Activated CD4-positive, alpha-beta T cell treated with anti-CD3 and anti-CD28 coated beads, Interleukin-2, amount 50 U/mL, for 24 hours (primary cell): ENCODE results near the gene NEDD8.

Source experiments
- DNase-seq, 2 donors: peaks; one replicate each; pipeline ENCODE4 v3.0.0-alpha.2; 2020; ENCODE audit warnings: low read depth in 1 of 2, low spot score in 1 of 2

The NEDD8 gene

DNA sequence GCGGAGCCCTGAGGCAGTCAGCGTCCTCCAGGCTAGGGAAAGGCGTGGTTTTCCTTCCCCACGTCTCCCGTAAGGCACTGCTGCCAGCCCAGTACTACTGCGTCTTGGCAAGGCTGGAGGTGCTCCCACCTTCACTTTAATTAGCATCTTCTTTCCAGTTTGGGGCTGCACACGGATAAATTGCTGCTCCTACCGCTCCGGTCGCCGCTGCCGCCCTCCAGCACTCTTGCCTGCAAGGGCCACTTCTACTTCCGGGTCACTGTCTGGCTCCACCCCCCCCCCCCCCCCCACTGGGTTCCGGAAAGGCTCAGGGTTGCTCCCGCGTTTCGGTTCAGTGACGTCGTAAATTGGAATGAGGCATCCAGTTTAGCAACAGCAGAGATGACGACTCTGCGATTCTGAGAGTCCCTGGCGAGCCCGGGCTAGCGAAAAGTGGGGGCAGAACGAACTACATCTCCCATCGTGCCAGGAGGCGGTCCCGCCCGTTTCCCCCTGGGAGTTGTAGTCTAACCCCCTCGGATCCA lies at the start of gene NEDD8:
Gene NEDD8 (minus strand): TSS at position 247 of the 524 bp plus-strand sequence. CDS start 100 bp downstream, at position 147.
- peak; percentile 83 to 91 for DNase-seq

GRCh38 chr14:24281636-24282035 lies 49.5 kb upstream of the NEDD8 start:
- no peak for DNase-seq

DNA sequence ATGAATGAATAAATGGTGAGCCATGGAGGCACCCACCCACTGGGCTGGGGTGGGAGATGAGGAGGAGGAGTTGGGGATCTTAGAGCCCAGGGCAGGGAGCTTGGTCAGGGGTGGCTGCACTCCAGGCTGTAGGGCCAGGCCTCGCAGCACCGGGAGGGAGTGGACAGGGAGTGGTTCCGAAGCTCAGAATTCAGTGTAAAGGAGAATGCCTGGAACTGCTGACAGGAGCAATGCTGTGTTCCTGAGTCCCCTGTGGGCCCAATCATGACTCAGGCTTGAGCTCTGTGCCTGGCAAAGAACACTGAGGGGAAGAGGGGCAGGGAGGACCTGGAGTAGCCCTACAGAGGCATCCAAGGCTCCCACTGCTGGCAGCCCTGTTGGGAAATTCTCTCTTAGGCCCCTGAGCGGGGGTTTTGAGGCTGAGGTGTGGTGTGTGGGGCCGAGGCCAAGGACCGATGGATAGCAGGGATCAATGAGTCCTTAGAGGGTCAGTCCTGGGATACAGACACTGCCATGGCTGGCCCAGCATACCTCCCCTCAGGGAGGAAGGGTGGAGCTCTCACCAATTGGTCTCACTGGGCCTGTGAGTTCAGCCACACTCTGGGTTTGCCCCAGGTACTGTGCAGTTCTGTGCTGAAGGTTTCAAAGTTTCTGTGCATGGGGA lies 48.8 kb upstream of the NEDD8 start:
- DNase-seq = no peak

- peak; percentile 10 to 54 for DNase-seq
These were observed 47.4 kb upstream of the NEDD8 start for GRCh38 chr14:24279301-24280186.

DNA sequence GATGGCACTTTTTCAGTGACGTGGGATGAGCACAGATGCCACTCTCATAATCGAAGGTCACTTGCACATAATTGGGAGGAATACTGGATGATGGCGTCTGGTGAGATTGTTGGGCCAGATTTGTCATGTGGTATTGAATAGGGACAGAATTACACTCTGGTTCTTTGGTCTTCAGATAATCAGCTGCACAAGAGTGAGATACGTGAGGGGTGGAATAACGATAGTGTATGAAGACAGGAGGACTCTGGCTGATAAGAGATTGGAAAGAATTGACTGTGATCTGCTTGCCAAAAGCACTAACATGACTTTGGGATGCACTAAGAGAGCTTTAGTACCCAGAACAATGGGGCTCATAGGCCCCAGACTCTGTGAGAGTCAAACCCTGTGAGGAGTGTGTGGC lies 46.3 kb upstream of the NEDD8 start:
- DNase-seq = no peak

DNA sequence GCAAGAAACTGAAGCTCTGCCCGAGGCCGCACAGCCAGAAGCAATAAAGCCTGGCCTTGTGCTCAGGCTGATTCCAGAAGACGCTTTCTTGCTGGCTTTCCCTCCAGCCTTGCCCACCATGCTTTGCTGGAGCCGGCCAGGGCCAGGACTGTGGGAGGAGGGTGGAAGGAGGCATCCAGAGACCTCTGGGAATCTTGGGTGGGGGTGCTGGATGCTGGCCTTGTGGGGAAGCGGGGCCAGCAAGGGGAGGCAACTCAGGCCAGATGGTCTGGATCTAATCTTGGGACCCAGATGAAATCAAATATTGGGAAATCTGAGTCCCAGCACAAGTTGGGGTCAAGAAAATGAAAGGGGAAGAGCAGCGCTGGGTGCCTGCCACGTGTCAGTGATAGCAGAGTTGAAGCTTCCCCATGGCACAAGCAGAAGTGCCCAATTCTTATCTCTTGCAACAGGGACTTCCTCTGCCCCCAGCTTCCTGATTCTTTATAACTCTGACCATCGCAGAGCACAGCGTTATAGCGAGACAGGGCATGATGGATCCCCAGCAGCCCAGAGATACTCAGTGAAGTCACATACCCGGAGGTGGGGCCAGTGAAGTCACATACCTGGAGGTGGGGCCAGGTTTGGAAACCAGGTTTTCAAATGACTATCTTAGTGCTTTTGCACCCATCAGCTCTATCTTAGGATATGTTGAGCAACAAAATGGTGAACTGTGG lies 45.6 kb upstream of the NEDD8 start:
- no peak for DNase-seq

DNA sequence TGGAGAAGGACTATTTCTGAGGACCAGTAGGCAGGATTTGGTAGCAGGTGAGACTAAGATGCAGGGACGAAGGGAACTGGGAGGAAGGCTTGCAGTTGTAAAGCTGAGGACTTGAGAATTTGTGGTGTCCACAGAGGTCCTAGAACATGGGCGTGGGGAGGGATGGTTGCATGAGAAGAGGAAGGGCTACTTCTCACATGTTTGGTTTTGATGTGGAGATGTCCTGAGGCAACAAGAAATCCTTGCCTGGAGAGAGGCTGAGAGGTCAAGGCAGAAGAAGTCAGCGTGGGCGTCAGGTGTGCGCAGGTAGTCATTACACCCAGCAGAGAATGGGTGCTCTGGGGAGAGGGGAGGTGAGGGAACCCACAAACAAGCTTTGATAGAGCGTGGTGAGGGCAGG lies 44.9 kb upstream of the NEDD8 start:
- no peak for DNase-seq

DNA sequence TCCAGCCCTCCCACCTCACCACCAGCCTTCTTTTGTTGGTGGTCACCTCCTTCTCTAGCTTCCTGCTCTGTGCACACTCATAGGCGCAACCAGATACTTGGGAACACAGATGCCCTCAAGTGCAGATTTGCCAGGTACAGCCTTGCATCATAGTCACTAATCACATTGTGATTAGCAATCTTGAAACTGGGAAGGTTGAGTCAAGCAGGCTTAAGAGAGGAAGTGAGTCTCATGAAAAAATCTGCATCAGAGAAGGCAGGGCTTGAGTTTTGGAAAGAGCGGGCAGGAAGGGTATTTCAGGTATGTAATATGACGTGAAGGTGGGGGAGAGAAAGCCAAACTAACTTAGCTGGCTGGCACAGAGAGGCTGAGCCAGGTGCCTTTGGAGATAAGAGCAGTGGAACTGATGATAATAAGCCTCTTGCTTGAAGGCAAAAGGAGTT lies 42.0 kb upstream of the NEDD8 start:
- DNase-seq = peak; percentile 21 to 73

DNA sequence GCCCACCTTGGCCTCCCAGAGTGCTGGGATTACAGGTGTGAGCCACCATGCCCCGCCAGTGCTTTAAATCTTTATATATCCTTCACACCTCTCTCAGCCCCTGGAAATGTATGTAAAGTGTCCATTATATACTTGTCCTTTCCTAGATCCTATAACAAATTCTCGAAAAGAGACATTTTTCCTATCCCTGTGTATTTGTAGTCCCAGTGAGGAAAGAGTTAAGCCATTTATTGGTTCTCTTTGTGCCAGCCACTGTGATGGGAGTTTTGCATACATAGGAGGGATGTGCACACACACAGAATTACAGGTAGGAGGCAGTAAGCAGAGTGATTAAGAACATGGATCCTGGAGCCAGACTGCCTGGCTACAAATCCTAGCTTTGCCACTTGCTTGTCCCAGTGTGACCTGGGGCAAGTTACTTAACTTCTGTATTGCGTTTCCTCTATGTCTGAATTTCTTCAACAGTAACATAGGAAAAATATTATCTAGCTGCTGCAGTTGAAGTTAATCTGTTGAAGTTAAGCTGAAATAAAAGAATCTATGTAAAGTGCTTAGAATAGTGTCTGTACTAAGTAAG lies 41.3 kb upstream of the NEDD8 start:
- DNase-seq = no peak

DNA sequence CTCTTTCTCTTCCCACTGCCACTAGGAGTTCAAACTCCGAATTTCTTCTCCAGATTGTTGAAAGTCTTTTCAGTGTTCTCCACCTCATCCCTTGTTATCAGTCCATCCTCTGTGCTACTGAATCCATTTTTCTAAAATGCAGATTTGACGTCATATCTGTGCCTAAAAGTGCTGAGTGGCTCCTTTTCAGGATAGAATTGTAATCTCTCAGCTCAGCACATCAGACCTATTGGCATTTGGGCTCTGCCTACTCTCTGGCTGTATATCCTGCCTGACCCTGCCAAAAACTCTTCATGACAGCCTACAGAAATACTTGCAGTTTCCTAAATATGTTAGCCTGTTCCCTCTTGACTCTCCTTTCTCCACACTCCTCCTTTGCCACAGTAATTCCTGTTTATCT lies 40.3 kb upstream of the NEDD8 start:
- no peak for DNase-seq

DNA sequence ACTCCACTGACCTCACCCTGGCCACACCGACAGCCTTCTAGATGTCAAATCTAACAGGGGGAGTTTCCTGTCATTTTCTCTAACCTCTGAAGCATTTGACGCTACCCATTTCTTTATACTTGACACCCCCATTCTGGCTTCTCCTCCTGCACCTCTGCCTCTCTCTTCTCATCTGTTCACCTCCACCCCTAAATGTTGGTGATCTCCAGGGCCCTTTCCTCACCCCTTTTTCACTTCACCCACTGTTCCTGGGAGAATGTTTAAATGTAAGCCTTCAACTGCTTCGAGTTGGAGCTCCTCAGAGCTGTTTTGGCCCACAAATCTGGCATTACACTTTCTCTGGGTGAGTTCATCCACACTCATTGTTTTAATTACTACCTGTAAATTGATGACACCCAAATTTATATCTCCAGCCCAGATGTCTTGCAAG lies 39.7 kb upstream of the NEDD8 start:
- no peak for DNase-seq

DNA sequence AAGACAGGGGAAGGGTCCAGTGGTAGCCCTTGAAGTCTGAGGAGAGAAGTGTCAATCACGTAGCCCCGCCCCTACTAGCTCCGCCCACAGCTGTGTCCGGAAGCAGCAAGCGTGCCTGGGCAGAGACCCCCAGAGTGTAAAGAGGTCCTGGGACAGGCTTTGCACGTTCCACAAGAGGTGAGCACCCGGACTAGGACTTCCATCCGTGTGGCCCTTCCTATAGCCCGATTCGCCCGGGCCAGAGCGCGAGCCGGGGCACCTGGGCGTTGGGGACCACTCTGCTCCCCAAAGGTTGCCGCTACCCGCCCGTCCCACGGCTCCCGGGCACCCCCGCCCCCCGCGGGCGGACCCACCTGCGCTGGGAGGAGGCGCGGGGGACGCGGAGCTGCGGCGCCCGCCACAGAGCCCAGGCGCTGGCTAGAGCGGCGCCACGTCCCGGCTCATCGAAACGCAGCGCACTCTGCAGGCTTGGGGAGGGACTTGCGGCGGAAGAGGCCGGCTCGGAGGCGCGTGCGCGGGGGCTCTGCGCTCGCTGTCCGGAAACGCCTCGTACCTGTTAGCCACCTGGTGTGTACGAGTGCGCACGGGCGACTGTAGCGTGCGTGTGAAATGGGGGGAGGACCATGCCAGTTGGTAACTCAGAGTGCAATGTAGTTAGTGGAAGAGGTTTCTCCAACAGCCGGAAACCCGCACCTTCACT lies 39.1 kb upstream of the NEDD8 start, which contains the start of gene RABGGTA:
Gene RABGGTA (minus strand): TSS at position 464 of the 700 bp plus-strand sequence. CDS start 482 bp downstream, outside the sequence.
- peak; percentile 66 to 80 for DNase-seq

DNA sequence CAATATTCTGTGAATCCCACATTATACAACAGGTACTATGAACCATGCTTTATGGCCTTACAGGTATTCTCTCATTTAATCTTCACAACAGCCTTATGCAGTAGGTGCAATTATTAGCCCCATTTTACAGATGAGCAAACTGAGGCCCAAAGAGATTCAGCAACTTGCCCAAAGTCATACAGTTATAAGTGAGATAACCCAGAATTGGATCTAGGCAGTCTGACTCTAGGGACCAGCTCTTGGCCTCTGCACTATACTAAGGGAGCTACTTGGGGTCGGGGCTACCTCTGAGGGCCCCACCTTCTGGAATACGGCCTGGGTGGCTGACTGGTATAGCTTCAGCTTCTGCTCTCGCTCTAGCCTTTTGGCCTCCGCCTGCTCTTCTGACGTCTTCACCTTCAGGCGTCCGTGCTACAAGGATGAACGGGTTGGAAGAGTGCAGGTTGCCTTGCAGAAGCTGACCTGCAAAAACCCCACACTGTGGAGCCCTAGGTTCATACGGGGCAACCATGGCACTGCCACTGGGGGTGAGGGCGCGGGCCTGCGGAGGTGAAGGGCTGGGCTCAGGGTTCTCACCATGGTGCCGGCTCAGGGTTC lies 38.5 kb upstream of the NEDD8 start:
- no peak for DNase-seq

GRCh38 chr14:24269910-24270536 lies 37.9 kb upstream of the NEDD8 start:
- DNase-seq = no peak

- DNase-seq = no peak
These were observed 37.2 kb upstream of the NEDD8 start for GRCh38 chr14:24269368-24269767.

GRCh38 chr14:24268225-24268624 lies 36.1 kb upstream of the NEDD8 start:
- no peak for DNase-seq

GRCh38 chr14:24267516-24267915 lies 35.3 kb upstream of the NEDD8 start:
- no peak for DNase-seq

DNA sequence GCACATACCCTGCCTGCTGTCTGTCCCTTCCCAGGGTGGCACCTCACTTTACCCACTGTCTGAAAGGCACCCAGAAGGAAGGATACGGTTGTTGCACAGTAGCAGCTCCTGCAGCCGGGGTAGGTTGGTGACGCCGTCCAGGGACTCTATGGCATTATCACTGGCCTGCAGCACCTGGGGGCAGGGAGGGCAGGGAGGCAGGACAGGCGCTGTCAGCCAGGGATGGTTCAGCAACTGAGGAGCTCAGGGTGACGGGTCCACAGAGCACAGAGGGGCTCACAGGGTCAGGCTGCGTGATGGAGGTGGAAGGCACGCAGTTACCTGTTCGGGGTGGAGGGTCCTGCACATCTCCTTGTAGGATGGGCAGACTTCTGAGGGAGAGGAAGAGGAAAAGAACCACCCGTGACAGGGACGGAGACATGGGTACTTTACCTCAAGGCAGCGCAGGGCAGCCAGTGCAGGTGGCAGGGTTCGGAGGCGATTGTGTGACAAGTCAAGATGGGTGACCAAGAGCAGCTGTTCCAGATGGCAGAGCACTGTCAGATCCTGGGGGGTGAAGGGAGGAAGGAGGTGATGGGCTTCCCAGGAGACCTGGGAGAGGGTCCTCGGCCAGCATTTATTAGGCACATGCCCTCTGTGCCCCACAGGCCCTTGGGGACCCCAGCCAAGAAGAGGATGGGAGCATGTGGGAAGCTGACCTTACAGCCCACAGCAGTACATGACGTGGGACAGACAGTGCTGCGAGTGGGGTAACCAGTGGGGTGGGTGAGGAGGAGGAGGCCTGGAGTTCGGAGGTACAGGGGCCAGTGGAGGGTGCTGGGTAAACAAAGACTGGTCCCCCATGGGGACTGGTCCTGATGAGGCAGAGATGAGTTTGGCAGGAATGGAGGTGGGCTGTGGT lies 34.4 kb upstream of the NEDD8 start:
- DNase-seq = no peak
